ENCODE results near the gene VEPH1. TPM values are rescaled to one million over a fixed set of nuclear protein-coding genes. Genes with fewer than 3 reads are reported as not detected.

Gene VEPH1
- total RNA-seq, 1 donor from 2014 or later = 3.7 TPM

DNA sequence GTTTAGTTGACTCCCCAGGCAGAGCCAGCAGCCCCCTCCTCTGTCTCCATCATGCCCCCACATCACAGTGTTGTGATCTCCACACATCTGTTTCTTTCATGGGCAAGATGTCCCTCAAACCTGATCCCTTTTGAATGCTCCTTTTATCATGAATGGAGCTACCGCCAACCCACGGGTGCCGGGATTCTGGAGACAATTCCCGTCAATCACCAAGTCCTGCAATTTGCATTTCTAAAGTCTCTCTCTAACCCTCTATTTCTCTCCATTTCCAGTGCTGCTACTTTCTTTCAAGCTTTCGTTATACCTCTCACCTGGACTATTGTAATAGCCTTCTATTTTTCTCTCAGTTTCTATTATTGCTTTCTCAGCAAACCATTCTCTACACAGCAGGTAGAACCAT is 253.6 kb downstream of the VEPH1 start:
- no peak overlapping the region for H3K4me3 ChIP-seq (ENCODE audit: low read depth, low read length)
- no peak for DNase-seq (ENCODE audit: low read depth)
- TF ChIP-seq, protein P1, sequence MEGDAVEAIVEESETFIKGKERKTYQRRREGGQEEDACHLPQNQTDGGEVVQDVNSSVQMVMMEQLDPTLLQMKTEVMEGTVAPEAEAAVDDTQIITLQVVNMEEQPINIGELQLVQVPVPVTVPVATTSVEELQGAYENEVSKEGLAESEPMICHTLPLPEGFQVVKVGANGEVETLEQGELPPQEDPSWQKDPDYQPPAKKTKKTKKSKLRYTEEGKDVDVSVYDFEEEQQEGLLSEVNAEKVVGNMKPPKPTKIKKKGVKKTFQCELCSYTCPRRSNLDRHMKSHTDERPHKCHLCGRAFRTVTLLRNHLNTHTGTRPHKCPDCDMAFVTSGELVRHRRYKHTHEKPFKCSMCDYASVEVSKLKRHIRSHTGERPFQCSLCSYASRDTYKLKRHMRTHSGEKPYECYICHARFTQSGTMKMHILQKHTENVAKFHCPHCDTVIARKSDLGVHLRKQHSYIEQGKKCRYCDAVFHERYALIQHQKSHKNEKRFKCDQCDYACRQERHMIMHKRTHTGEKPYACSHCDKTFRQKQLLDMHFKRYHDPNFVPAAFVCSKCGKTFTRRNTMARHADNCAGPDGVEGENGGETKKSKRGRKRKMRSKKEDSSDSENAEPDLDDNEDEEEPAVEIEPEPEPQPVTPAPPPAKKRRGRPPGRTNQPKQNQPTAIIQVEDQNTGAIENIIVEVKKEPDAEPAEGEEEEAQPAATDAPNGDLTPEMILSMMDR (conservative IDR thresholded peaks at IDR 0.05; ENCODE audit: low read depth, low read length) = no peak

DNA sequence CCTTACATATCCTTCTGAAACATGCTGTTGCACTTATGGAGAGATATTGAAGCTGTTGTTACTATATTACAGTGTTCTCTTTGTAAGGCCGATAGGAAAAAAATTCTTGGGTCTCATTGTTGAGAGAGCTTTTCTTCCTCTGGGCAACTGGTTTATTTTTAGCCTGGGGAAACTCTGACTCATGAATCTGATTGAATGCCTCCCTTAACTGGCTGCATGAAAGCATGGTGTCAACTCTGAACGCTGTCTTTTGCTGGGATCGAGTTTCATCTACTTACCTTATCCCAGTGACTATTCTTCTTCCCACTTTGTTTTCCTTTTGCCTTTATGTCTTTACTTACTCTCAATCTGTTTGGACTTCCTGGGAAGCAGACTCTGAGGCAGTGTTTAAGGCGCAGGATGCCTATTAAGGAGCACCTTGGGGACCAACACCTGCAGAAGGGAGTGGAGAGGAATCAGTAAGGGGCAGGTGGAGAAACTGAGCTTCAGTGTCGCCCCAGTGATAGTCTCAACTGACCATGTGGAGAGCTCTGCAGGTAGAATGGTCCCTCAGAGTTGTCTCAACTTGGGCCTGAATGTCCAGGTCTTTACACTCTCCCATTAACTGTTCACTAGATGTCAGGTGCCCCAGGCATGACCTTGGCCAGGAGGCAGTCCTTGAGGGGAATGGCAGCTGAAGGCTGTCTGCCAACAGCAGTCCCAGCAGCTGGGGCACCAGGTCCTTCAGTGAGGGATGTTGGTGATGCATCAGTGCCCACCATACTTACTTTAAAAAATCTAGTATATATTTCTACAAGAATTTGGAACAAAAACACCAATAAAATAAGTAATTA is 254.4 kb downstream of the VEPH1 start:
- no peak overlapping the region for H3K4me3 ChIP-seq (ENCODE audit: low read depth, low read length)
- TF ChIP-seq, protein P1 (conservative IDR thresholded peaks at IDR 0.05; ENCODE audit: low read depth, low read length) = no peak
- DNase-seq (ENCODE audit: low read depth) = peak; percentile 52

GRCh38 chr3:157247391-157247790 is 255.8 kb downstream of the VEPH1 start:
- TF ChIP-seq, protein P1 (conservative IDR thresholded peaks at IDR 0.05; ENCODE audit: low read depth, low read length) = no peak
- DNase-seq (ENCODE audit: low read depth) = no peak
- no peak overlapping the region for H3K4me3 ChIP-seq (ENCODE audit: low read depth, low read length)

DNA sequence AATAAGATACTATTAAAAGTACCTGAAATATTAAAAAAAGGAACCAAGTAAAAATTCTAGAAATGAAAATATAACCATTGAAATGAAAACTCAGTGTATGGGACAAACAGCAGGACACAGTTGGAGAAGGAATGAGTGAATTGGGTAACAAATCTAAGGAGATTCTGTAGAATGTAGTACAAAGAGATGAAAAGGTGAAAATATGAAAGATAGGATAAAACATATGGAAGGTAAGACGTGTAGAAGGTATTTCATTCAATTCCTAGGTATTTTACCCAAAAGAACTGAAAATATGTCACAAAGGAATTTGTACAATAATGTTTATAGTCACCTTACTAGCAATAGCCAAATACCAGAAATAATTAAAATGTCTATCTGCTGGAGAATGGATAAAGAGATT is 260.4 kb downstream of the VEPH1 start:
- TF ChIP-seq, protein P1 (conservative IDR thresholded peaks at IDR 0.05; ENCODE audit: low read depth, low read length) = no peak

DNA sequence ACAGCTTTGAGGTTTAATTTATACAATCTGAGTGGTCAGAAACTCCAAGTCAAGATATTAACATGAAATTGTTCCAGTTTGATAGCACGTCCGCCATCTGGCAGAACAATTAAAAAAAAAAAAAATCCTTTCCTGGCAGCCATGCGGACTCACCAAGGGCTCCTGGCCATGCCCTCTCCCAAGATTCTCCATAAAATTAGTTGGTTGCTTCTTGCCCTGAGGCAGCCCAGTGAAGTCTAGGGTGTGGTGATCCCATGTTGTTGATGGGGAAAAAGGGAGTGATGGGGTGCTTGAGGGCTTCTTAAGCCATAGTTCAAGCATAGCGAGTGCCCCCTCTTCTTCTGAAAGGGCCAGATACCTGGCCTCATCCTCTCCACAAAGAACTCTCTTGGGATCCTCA is 261.6 kb downstream of the VEPH1 start:
- H3K4me3 ChIP-seq (ENCODE audit: low read depth, low read length) = no peak overlapping the region
- no peak for DNase-seq (ENCODE audit: low read depth)
- TF ChIP-seq, protein P1 (conservative IDR thresholded peaks at IDR 0.05; ENCODE audit: low read depth, low read length) = no peak

More for the DNA sequence above, 260.4 kb downstream of the VEPH1 start:
- no peak for DNase-seq (ENCODE audit: low read depth)
- H3K4me3 ChIP-seq (ENCODE audit: low read depth, low read length) = no peak overlapping the region

- DNase-seq (ENCODE audit: low read depth) = no peak
- TF ChIP-seq, protein P1 (conservative IDR thresholded peaks at IDR 0.05; ENCODE audit: low read depth, low read length) = no peak
- H3K4me3 ChIP-seq (ENCODE audit: low read depth, low read length) = no peak overlapping the region
Observed at GRCh38 chr3:157240408-157240807, 262.8 kb downstream of the VEPH1 start.
